Endodermal cell (in vitro differentiated cells): Measurements from ENCODE around the gene IFNG-AS1. TPM values are rescaled to one million over a fixed set of nuclear protein-coding genes. Genes with fewer than 3 reads are reported as not detected.

Source experiments
- DNase-seq: peaks from one replicate; pipeline ENCODE4 v3.0.0-alpha.2; 2017
- H3K27ac ChIP-seq: 2 replicates; pipeline ENCODE4 v1.5.1; 2013; ENCODE audit warnings: mild to moderate bottlenecking, low read depth, low read length, moderate library complexity
- H3K27me3 ChIP-seq: 2 replicates; pipeline ENCODE4 v1.6.1; 2013; ENCODE audit warnings: mild to moderate bottlenecking, low read length, moderate library complexity; ENCODE audit not compliant: insufficient read depth, control insufficient read depth, poor library complexity, severe bottlenecking
- H3K36me3 ChIP-seq: 2 replicates; pipeline ENCODE4 v1.7.0; 2013; ENCODE audit warnings: mild to moderate bottlenecking, low read length, moderate library complexity; ENCODE audit not compliant: control insufficient read depth, insufficient read depth
- H3K4me1 ChIP-seq: one replicate; pipeline ENCODE4 v1.7.0; 2013; ENCODE audit warnings: low read length; ENCODE audit not compliant: control insufficient read depth, insufficient read depth
- H3K4me3 ChIP-seq: 2 replicates; pipeline ENCODE4 v1.5.1; 2013; ENCODE audit warnings: mild to moderate bottlenecking, low read length, moderate library complexity
- H3K9ac ChIP-seq: 2 replicates; pipeline ENCODE4 v1.6.1; 2013; ENCODE audit warnings: mild to moderate bottlenecking, low read length, moderate library complexity; ENCODE audit not compliant: poor library complexity, severe bottlenecking; ENCODE audit errors: extremely low read depth
- H3K9me3 ChIP-seq: 2 replicates; pipeline ENCODE4 v1.6.1; 2013; ENCODE audit warnings: mild to moderate bottlenecking, low read length, moderate library complexity; ENCODE audit not compliant: control insufficient read depth
- H3K27ac Mint-ChIP-seq: 2 replicates; pipeline ENCODE4 v1.8.0; 2020; ENCODE audit warnings: mixed read lengths
- H3K27me3 Mint-ChIP-seq: 2 replicates; pipeline ENCODE4 v1.8.0; 2021; ENCODE audit warnings: mild to moderate bottlenecking, mixed read lengths; ENCODE audit not compliant: insufficient read depth
- H3K36me3 Mint-ChIP-seq: 2 replicates; pipeline ENCODE4 v1.8.0; 2020; ENCODE audit warnings: low read depth, mixed read lengths
- H3K4me1 Mint-ChIP-seq: 2 replicates; pipeline ENCODE4 v1.8.0; 2020; ENCODE audit warnings: mixed read lengths
- H3K4me3 Mint-ChIP-seq: 2 replicates; pipeline ENCODE4 v1.8.0; 2020; ENCODE audit warnings: mild to moderate bottlenecking, moderate library complexity, mixed read lengths
- H3K9me3 Mint-ChIP-seq: 2 replicates; pipeline ENCODE4 v1.8.0; 2020; ENCODE audit warnings: mild to moderate bottlenecking, mixed read lengths
- WGBS, 2 experiments: methylation state at CpG; one replicate each; pipeline versions ENCODE4 v1.1.5 to v1.1.7; 2013; ENCODE audit warnings: missing lambda C conversion rate in 2 of 2, mixed read lengths in 1 of 2; ENCODE audit not compliant: insufficient coverage in 1 of 2, insufficient read length in 1 of 2; 5-methylcytosine and 5-hydroxymethylcytosine counted together
- total RNA-seq, 2 donors: library from RNA; stranded (reverse); fragmentation: NEBNext Ultra II Directional in 1 of 2; extraction: Animal tissue kit (Norgen Biotek cat#: 25700) in 1 of 2; gene quantifications; 2 replicates in 1 of 2; 3 replicates in 1 of 2; pipeline ENCODE4 v1.2.1, GENCODE V29; 2021
- TF ChIP-seq, protein P1 (sequence below): fragments of 200-600 bp; sonication (generic); conservative IDR thresholded peaks from 2 replicates; pipeline ENCODE4 v1.5.0; 2021; ENCODE audit warnings: antibody characterized with exemption, mild to moderate bottlenecking

IFNG-AS1 gene
- total RNA-seq, 2 donors from 2014 or later = not detected

- H3K36me3 ChIP-seq = no peaks in the 10 kb centered on the region
- 100% methylated on average over 1 of the region's 1 CpG; no CpG with 5 or more reads in 1 of the 2 experiments for WGBS, 2 experiments
These were observed 41.0 kb downstream of the IFNG-AS1 start for GRCh38 chr12:68030248-68030647.

DNA sequence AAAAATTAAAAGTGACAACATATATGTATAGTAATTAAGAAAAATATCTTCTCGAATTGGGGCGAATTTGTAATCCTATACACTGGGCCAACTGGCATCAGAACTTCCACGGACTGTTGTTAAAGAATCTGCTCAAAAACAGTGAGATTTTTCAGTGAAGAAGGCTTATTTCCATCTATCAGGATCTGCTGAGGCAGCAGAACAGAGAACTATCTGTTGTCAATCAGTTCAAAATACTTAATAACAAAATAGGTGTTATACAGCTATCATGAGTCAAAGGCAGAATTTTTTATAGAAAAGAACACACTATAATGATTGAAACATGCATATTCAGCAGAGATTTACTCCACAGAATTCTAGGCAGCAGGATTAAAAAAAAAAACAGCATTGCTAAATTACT, 41.9 kb downstream of the IFNG-AS1 start:
- no peaks in the 10 kb centered on the region for H3K36me3 Mint-ChIP-seq
- TF ChIP-seq, protein P1, sequence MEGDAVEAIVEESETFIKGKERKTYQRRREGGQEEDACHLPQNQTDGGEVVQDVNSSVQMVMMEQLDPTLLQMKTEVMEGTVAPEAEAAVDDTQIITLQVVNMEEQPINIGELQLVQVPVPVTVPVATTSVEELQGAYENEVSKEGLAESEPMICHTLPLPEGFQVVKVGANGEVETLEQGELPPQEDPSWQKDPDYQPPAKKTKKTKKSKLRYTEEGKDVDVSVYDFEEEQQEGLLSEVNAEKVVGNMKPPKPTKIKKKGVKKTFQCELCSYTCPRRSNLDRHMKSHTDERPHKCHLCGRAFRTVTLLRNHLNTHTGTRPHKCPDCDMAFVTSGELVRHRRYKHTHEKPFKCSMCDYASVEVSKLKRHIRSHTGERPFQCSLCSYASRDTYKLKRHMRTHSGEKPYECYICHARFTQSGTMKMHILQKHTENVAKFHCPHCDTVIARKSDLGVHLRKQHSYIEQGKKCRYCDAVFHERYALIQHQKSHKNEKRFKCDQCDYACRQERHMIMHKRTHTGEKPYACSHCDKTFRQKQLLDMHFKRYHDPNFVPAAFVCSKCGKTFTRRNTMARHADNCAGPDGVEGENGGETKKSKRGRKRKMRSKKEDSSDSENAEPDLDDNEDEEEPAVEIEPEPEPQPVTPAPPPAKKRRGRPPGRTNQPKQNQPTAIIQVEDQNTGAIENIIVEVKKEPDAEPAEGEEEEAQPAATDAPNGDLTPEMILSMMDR = no peak
- no peak overlapping the region for H3K9ac ChIP-seq
- H3K27me3 ChIP-seq = no peaks in the 10 kb centered on the region
- H3K4me3 ChIP-seq = no peak overlapping the region
- WGBS, 2 experiments = 92 to 100% methylated on average over 3 of the region's 3 CpGs
- H3K9me3 ChIP-seq = no peaks in the 10 kb centered on the region
- no peaks in the 10 kb centered on the region for H3K36me3 ChIP-seq
- DNase-seq = no peak
- no peaks in the 10 kb centered on the region for H3K4me1 Mint-ChIP-seq
- peaks cover 2% of the 10 kb centered on the region for H3K27me3 Mint-ChIP-seq
- H3K9me3 Mint-ChIP-seq = no peaks in the 10 kb centered on the region
- H3K27ac ChIP-seq = no peak overlapping the region
- no peak overlapping the region for H3K27ac Mint-ChIP-seq
- H3K4me1 ChIP-seq = no peaks in the 10 kb centered on the region
- no peak overlapping the region for H3K4me3 Mint-ChIP-seq

More at GRCh38 chr12:68030248-68030647, 41.0 kb downstream of the IFNG-AS1 start:
- TF ChIP-seq, protein P1 = no peak
- Histone ChIP-seq H3K27me3 (no peaks in the 10 kb centered on the region), H3K4me1 (no peaks in the 10 kb centered on the region), H3K9ac (no peak overlapping the region), H3K27ac (no peak overlapping the region), H3K4me3 (no peak overlapping the region), H3K9me3 (no peaks in the 10 kb centered on the region)
- Mint-ChIP-seq H3K4me3 (no peak overlapping the region), H3K4me1 (no peaks in the 10 kb centered on the region), H3K9me3 (no peaks in the 10 kb centered on the region), H3K36me3 (no peaks in the 10 kb centered on the region), H3K27me3 (peaks cover 2% of the 10 kb centered on the region), H3K27ac (no peak overlapping the region)
- DNase-seq = no peak

DNA sequence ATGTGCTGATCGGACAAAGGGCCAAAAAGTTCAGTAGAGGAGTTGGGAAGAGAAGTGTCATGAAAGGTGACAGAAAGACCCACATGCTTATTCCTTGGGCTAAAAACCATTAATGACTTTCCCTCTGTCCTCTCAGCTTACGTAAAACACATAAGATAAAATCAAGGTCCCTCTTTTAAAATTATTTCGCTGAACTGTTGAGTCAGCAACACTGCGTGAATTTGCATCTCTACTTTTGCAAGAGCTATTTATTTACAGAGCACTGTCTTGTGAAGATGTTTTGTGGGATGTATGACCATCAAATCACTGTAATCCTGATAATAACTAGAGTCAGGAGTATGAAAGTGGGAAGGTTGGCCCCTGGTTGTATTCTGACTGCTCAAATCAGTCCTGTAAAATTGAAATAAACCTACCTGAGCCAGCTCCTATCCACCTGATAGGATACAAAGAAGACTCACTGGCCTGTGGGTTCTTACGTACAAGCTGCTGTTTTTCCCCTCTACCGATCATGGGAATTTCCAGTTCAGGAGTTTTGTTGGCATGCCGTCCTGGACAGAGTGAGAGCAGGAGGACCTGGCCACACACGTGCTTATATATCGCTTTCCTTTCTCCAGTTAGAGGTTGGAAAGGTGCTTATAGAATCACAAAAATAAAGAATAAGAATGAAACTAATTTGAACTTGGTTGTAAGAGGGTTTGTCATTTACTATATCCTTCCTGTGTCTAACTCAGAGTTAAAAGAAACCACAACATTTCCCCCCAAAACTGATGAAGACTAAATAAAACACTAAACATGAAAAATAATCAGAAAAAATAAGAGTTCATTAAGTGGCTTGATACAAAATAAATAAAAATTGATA, 42.9 kb downstream of the IFNG-AS1 start:
- Mint-ChIP-seq H3K36me3 (no peaks in the 10 kb centered on the region), H3K27ac (no peak overlapping the region), H3K4me3 (no peak overlapping the region), H3K9me3 (no peaks in the 10 kb centered on the region), H3K4me1 (no peaks in the 10 kb centered on the region), H3K27me3 (peaks cover 2% of the 10 kb centered on the region)
- DNase-seq = no peak
- no peaks in the 10 kb centered on the region for H3K9me3 ChIP-seq
- H3K27ac ChIP-seq = no peak overlapping the region
- H3K4me1 ChIP-seq = no peaks in the 10 kb centered on the region
- no peak overlapping the region for H3K4me3 ChIP-seq
- H3K27me3 ChIP-seq = no peaks in the 10 kb centered on the region
- TF ChIP-seq, protein P1 = no peak
- no peaks in the 10 kb centered on the region for H3K36me3 ChIP-seq
- 80 to 81% methylated on average over 8 to 9 of the region's 9 CpGs for WGBS, 2 experiments
- no peak overlapping the region for H3K9ac ChIP-seq
